ENCODE results near the gene TRAF3. TPM values are rescaled to one million over a fixed set of nuclear protein-coding genes. Genes with fewer than 3 reads are reported as not detected.
"Not testable (repeated sequence)": the region's sequence is repeated elsewhere in the genome, so short reads cannot be mapped to it uniquely, and the experiment has no call there.

TRAF3 gene
- total RNA-seq, 4 donors from 2014 or later = 15.9 to 24.9 (median 18.6) TPM

DNA sequence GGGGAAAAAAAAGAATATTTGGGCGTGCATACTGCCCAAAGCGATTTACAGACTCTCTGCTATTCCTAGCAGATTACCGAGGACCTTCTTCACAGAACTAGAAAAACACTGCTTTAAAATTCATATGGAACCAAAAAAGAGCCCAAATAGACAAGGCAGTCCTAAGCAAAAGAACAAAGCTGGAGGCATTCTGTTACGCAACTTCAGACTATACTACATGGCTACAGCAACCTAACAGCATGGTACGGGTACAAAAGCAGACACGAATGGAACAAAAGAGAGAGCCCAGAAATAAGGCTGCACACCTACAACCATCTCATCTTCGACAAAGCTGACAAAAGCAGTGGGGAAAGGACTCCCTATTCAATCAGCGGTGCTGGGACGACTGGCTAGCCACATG lies 56.7 kb downstream of the TRAF3 start:
- no peak for DNase-seq
- intact Hi-C loops (cut with DNase I) = no loop called here
- H3K36me3 ChIP-seq = no peaks in the 10 kb centered on the region
- H3K4me3 ChIP-seq (replicated peaks in 1 of 3) = no peak overlapping the region
- H3K27ac ChIP-seq = no peak overlapping the region
- 95 to 98% methylated on average over 9 of the region's 9 CpGs for WGBS, 2 donors
- H3K9me3 ChIP-seq = no peaks in the 10 kb centered on the region
- H3K4me1 ChIP-seq = peaks cover 0 to under 1% of the 10 kb centered on the region in 2 donors
- TF ChIP-seq CTCF (IDR thresholded peaks at IDR 0.05) = no peak
- no peak for TF ChIP-seq POLR2A (IDR thresholded peaks at IDR 0.05)
- H3K27me3 ChIP-seq = no peaks in the 10 kb centered on the region

- whole genome bisulfite sequencing, 2 donors = 92 to 96% methylated on average over 5 of the region's 5 CpGs
- no peaks in the 10 kb centered on the region for H3K9me3 ChIP-seq
- intact Hi-C loops (cut with DNase I) = no loop called here
- DNase-seq = no peak
- no peak overlapping the region for H3K4me3 ChIP-seq (replicated peaks in 1 of 3)
- H3K27me3 ChIP-seq = no peaks in the 10 kb centered on the region
- H3K4me1 ChIP-seq = no peaks in the 10 kb centered on the region
- H3K36me3 ChIP-seq = no peaks in the 10 kb centered on the region
- H3K27ac ChIP-seq = no peak overlapping the region
- TF ChIP-seq CTCF (IDR thresholded peaks at IDR 0.05) (no peak), POLR2A (IDR thresholded peaks at IDR 0.05) (no peak)
Observed at GRCh38 chr14:102835959-102836358, 58.7 kb downstream of the TRAF3 start.

GRCh38 chr14:102837120-102837519 lies 59.9 kb downstream of the TRAF3 start:
- intact Hi-C loops (cut with DNase I); DNase-seq; H3K4me1 ChIP-seq; H3K36me3 ChIP-seq; H3K27ac ChIP-seq; H3K4me3 ChIP-seq (replicated peaks in 1 of 3); H3K9me3 ChIP-seq; H3K27me3 ChIP-seq: not testable (repeated sequence)
- 95 to 97% methylated on average over 5 of the region's 5 CpGs for WGBS, 2 donors

DNA sequence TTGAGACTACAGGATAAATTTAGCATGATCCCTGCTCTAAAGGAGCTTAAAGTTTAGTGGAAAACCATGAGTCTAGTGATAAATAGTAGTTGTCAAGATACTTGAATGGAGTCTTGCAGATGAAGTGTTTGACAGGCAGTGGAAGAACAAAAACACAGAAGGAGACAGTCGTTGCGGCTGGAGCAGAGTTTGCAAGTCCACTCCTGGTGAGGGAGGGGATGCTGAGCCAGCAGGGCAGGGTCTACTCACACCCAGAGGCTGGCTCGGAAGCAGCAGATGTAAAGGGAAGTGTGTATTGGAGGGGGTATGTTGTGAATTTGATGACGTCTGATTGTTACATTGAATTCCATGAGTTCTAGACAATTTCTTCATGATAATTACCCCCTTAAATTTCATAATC lies 61.3 kb downstream of the TRAF3 start:
- WGBS, 2 donors = 80% methylated on average over 4 of the region's 4 CpGs
- H3K9me3 ChIP-seq = no peaks in the 10 kb centered on the region
- no peaks in the 10 kb centered on the region for H3K27me3 ChIP-seq
- intact Hi-C loops (cut with DNase I) = no loop called here
- DNase-seq = no peak
- no peak overlapping the region for H3K4me3 ChIP-seq (replicated peaks in 1 of 3)
- no peaks in the 10 kb centered on the region for H3K4me1 ChIP-seq
- H3K27ac ChIP-seq = no peak overlapping the region
- H3K36me3 ChIP-seq = no peaks in the 10 kb centered on the region
- TF ChIP-seq CTCF (IDR thresholded peaks at IDR 0.05) = no peak
- TF ChIP-seq POLR2A (IDR thresholded peaks at IDR 0.05) = no peak

- H3K9me3 ChIP-seq = no peaks in the 10 kb centered on the region
- no peak for DNase-seq
- H3K4me3 ChIP-seq (replicated peaks in 1 of 3) = no peak overlapping the region
- intact Hi-C loops (cut with DNase I) = no loop called here
- no peaks in the 10 kb centered on the region for H3K36me3 ChIP-seq
- H3K27me3 ChIP-seq = no peaks in the 10 kb centered on the region
- H3K4me1 ChIP-seq = no peaks in the 10 kb centered on the region
- WGBS, 2 donors = 90 to 95% methylated on average over 3 of the region's 3 CpGs
- H3K27ac ChIP-seq = no peak overlapping the region
- TF ChIP-seq CTCF (IDR thresholded peaks at IDR 0.05) = no peak
- no peak for TF ChIP-seq POLR2A (IDR thresholded peaks at IDR 0.05)
Observed at GRCh38 chr14:102840115-102840514, 62.9 kb downstream of the TRAF3 start.

Measured in thyroid gland (tissue), 4 donors.